B cell (primary cell): ENCODE data around the gene NELFA. TPM values are rescaled to one million over a fixed set of nuclear protein-coding genes. Genes with fewer than 3 reads are reported as not detected.

ENCODE experiments used
- ATAC-seq: fragments of 200-7000 bp; cut with Tn5 transposase; one replicate; pipeline ENCODE4 v1.10.0; 2021; ENCODE audit warnings: low read depth, mild to moderate bottlenecking, moderate number of reproducible peaks, moderate library complexity
- CTCF ChIA-PET: fragments of 350-600 bp; sonication (Branson Sonifier 250); formaldehyde crosslinking; loops from one replicate; lab custom pipeline; 2021; ENCODE audit warnings: antibody characterized with exemption, inconsistent platforms; lab: Charles Lee
- POLR2A ChIA-PET: fragments of 350-600 bp; sonication (Branson Sonifier 250); formaldehyde crosslinking; loops from one replicate; lab custom pipeline; 2021; ENCODE audit warnings: antibody characterized with exemption; lab: Charles Lee
- DNase-seq: peaks from one replicate; pipeline ENCODE4 v3.0.0; 2013
- H2AFZ ChIP-seq: 2 replicates; pipeline ENCODE4 v1.6.1; 2012; ENCODE audit warnings: mild to moderate bottlenecking, low read depth, low read length; ENCODE audit not compliant: insufficient read depth, poor library complexity, severe bottlenecking
- H3K27ac ChIP-seq, 2 donors: 1 replicate in 1 of 2; 2 replicates in 1 of 2; pipeline ENCODE4 v1.5.1; 2012 to 2013; ENCODE audit warnings: low read length in 2 of 2, mild to moderate bottlenecking in 2 of 2, moderate library complexity in 1 of 2
- H3K27me3 ChIP-seq, 4 experiments: fragments of 200-600 bp in 1 of 4; sonication (generic) in 1 of 4; replicated peaks in 1 of 4; 1 replicate in 2 of 4; 2 replicates in 2 of 4; pipeline versions ENCODE4 v1.6.1 to v1.7.0; 2013 to 2016; ENCODE audit warnings: low read length in 3 of 4, mild to moderate bottlenecking in 2 of 4, mixed read lengths in 1 of 4, moderate library complexity in 1 of 4; ENCODE audit not compliant: insufficient read depth in 4 of 4, control insufficient read depth in 3 of 4; ENCODE audit errors: control extremely low read depth in 1 of 4
- H3K36me3 ChIP-seq, 2 experiments: replicated peaks in 1 of 2; 1 replicate in 1 of 2; 2 replicates in 1 of 2; pipeline versions ENCODE4 v1.6.1 to v1.7.1; 2013; ENCODE audit warnings: low read length in 1 of 2; ENCODE audit not compliant: insufficient read depth in 2 of 2, control insufficient read depth in 1 of 2; ENCODE audit errors: control extremely low read depth in 1 of 2, extremely low read depth in 1 of 2
- H3K4me1 ChIP-seq, 2 donors: fragments of 200-600 bp in 1 of 2; sonication (generic) in 1 of 2; 1 replicate in 1 of 2; 2 replicates in 1 of 2; pipeline versions ENCODE4 v1.5.1 to v1.6.1; 2013 to 2017; ENCODE audit warnings: low read length in 2 of 2; ENCODE audit not compliant: control insufficient read depth in 2 of 2, insufficient read depth in 2 of 2
- H3K4me2 ChIP-seq: replicated peaks from 2 replicates; pipeline ENCODE3; 2012; ENCODE audit warnings: mild to moderate bottlenecking, low read depth, low read length; ENCODE audit not compliant: poor library complexity, severe bottlenecking
- H3K4me3 ChIP-seq, 5 experiments: fragments of 200-600 bp in 1 of 5; sonication (generic) in 1 of 5; 1 replicate in 3 of 5; 2 replicates in 2 of 5; pipeline versions ENCODE4 v1.5.1 to v1.7.0; 2011 to 2016; ENCODE audit warnings: low read length in 4 of 5, mild to moderate bottlenecking in 4 of 5, low read depth in 2 of 5, control low read depth in 1 of 5, moderate library complexity in 1 of 5; ENCODE audit not compliant: insufficient read depth in 1 of 5; ENCODE audit errors: control extremely low read depth in 1 of 5, extremely low read depth in 1 of 5
- H3K79me2 ChIP-seq: fragments of 200-600 bp; sonication (generic); one replicate; pipeline ENCODE4 v1.6.0; 2016; ENCODE audit warnings: low read length; ENCODE audit not compliant: control insufficient read depth, insufficient read depth
- H3K9ac ChIP-seq: fragments of 200-600 bp; sonication (generic); 2 replicates; pipeline ENCODE4 v1.6.1; 2017; ENCODE audit warnings: mild to moderate bottlenecking, low read length, moderate library complexity
- H3K9me3 ChIP-seq, 3 donors: one replicate each; pipeline versions ENCODE4 v1.6.1 to v1.7.1; 2013; ENCODE audit warnings: low read length in 2 of 3; ENCODE audit not compliant: control insufficient read depth in 2 of 3, insufficient read depth in 1 of 3; ENCODE audit errors: control extremely low read depth in 1 of 3
- H4K20me1 ChIP-seq: 2 replicates; pipeline ENCODE4 v1.6.0; 2012; ENCODE audit warnings: mild to moderate bottlenecking, low read length; ENCODE audit not compliant: insufficient read depth, control insufficient read depth, poor library complexity, severe bottlenecking
- H3K27ac Mint-ChIP-seq: one replicate; pipeline ENCODE4 v1.8.0; 2021; ENCODE audit warnings: mixed read lengths
- H3K27me3 Mint-ChIP-seq: one replicate; pipeline ENCODE4 v1.8.0; 2021; ENCODE audit warnings: mixed read lengths
- H3K4me1 Mint-ChIP-seq: one replicate; pipeline ENCODE4 v1.8.0; 2021; ENCODE audit warnings: mixed read lengths
- H3K4me3 Mint-ChIP-seq: one replicate; pipeline ENCODE4 v1.8.0; 2021; ENCODE audit warnings: mixed read lengths
- H3K9me3 Mint-ChIP-seq: one replicate; pipeline ENCODE4 v1.8.0; 2022; ENCODE audit warnings: mixed read lengths; ENCODE audit not compliant: insufficient read depth
- EZH2 ChIP-seq: IDR thresholded peaks from 2 replicates; pipeline ENCODE4 v1.6.1; 2012; ENCODE audit warnings: borderline replicate concordance, low read depth, mild to moderate bottlenecking, moderate library complexity, low read length; ENCODE audit not compliant: insufficient read depth, poor library complexity, severe bottlenecking
- WGBS: methylation state at CpG from one replicate; pipeline ENCODE4 v1.1.5; 2013; ENCODE audit warnings: missing lambda C conversion rate; ENCODE audit not compliant: insufficient coverage; 5-methylcytosine and 5-hydroxymethylcytosine counted together
- intact Hi-C: fragments of 100-400 bp; cut with micrococcal nuclease; formaldehyde crosslinking; loops from one replicate; pipeline ENCODE4 v1.10.0; 2022
- polyA plus RNA-seq: library from polyadenylated mRNA; depleted of rRNA; stranded (reverse); fragments of >200 nt; gene quantifications from 2 replicates; pipeline ENCODE4 v1.2.3, GENCODE V29; 2012
- total RNA-seq, 2 donors: library from RNA; stranded (reverse); fragments of 120-200 nt in 1 of 2; gene quantifications; 1 replicate in 1 of 2; 2 replicates in 1 of 2; pipeline versions ENCODE4 v1.2.3 to v1.2.4, GENCODE V29; 2013 to 2022
- TF ChIP-seq, protein P1 (sequence below): fragments of 200-600 bp; IDR thresholded peaks from one replicate; pipeline ENCODE4 v1.8.0; 2022; ENCODE audit warnings: antibody characterized with exemption, mild to moderate bottlenecking

The NELFA gene
- total and polyA plus RNA-seq, 2 donors (not counting 1 experiment from before 2014, with no cell fraction given): 42.8 to 60.7 TPM

DNA sequence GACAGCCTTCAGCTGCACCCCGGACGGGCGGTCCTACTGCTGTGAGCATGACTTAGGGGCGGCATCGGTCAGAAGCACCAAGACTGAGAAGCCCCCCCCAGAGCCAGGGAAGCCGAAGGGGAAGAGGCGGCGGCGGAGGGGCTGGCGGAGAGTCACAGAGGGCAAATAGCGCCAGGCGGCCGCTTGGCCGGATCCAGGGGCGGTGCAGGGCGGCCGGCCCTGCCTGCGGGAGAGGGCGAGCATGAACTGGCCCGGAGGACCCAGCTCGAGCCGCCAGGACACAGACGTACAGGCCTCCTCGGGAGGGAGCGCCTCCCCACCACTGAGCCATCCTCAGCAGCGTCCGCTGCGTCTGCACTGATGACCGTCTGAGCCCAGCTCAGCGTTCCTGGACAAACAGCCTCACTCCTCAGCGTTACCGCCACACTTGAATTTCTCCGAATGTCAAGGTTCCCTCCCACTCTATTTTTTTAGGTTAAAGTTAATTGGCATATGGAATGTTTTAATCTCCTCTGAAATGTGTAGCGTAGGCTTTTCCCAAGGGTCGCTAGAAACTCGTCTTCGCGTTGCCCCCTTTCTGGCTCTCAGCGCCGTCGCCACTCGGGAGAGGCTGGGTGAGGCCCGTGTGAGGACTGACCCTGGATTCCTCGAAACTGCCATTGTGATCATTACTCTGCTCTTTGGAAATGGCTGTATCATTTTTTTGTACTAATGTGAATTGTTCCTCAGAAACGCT is 29.9 kb downstream of the NELFA start:
- Mint-ChIP-seq H3K4me1 (no peaks in the 10 kb centered on the region), H3K27me3 (no peaks in the 10 kb centered on the region), H3K4me3 (no peak overlapping the region), H3K9me3 (no peaks in the 10 kb centered on the region), H3K27ac (no peak overlapping the region)
- TF ChIP-seq, protein P1, sequence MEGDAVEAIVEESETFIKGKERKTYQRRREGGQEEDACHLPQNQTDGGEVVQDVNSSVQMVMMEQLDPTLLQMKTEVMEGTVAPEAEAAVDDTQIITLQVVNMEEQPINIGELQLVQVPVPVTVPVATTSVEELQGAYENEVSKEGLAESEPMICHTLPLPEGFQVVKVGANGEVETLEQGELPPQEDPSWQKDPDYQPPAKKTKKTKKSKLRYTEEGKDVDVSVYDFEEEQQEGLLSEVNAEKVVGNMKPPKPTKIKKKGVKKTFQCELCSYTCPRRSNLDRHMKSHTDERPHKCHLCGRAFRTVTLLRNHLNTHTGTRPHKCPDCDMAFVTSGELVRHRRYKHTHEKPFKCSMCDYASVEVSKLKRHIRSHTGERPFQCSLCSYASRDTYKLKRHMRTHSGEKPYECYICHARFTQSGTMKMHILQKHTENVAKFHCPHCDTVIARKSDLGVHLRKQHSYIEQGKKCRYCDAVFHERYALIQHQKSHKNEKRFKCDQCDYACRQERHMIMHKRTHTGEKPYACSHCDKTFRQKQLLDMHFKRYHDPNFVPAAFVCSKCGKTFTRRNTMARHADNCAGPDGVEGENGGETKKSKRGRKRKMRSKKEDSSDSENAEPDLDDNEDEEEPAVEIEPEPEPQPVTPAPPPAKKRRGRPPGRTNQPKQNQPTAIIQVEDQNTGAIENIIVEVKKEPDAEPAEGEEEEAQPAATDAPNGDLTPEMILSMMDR: no peak
- TF ChIP-seq EZH2: no peak
- Histone ChIP-seq H3K79me2 (no peaks in the 10 kb centered on the region), H3K4me3 (no peak overlapping the region), H3K4me2 (no peak overlapping the region), H3K36me3 (peaks cover 3 to 72% of the 10 kb centered on the region in 2 experiments), H3K27ac (no peak overlapping the region), H3K9ac (no peak overlapping the region), H2AFZ (no peak overlapping the region), H3K4me1 (no peaks in the 10 kb centered on the region), H3K27me3 (no peaks in the 10 kb centered on the region), H4K20me1 (no peaks in the 10 kb centered on the region), H3K9me3 (no peaks in the 10 kb centered on the region)
- ATAC-seq (no peak), DNase-seq (no peak)
- intact Hi-C loops: no loop called here
- CTCF ChIA-PET: no interaction called here
- POLR2A ChIA-PET: no interaction called here
- WGBS: 97% methylated on average over 39 of the region's 45 CpGs

DNA sequence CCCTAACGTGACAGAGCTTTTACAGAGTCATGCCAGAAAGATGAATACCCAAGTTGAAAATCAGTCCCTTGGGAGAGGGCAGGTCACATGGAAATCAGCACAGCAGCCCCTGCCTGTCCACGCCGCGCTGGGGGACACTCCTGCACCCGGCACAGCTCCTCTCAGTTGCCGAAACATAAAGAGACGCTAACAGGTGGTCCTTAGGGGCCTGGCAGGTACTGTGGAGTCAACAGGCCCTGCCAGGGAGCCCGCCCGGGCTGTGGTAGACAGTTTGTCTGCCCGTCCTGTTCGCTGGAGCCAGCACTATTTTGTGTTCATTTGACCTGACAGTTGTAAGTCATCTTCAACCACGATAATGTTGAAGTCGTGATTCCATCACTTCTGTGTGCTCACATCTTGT is 30.5 kb downstream of the NELFA start:
- no peak overlapping the region for H3K27ac Mint-ChIP-seq
- TF ChIP-seq, protein P1: no peak
- no peak for TF ChIP-seq EZH2
- Histone ChIP-seq H3K4me1 (no peaks in the 10 kb centered on the region), H2AFZ (no peak overlapping the region), H3K9me3 (no peaks in the 10 kb centered on the region), H3K4me3 (no peak overlapping the region), H3K27ac (no peak overlapping the region), H3K27me3 (no peaks in the 10 kb centered on the region), H3K4me2 (no peak overlapping the region), H4K20me1 (no peaks in the 10 kb centered on the region), H3K79me2 (no peaks in the 10 kb centered on the region), H3K9ac (no peak overlapping the region), H3K36me3 (peaks cover 3 to 65% of the 10 kb centered on the region in 2 experiments)
- DNase-seq (no peak), ATAC-seq (no peak)
- ChIA-PET POLR2A (no interaction called here), CTCF (no interaction called here)
- H3K4me1 Mint-ChIP-seq: no peaks in the 10 kb centered on the region
- 97% methylated on average over 13 of the region's 13 CpGs for WGBS
- intact Hi-C loops: no loop called here
- no peaks in the 10 kb centered on the region for H3K9me3 Mint-ChIP-seq
- no peak overlapping the region for H3K4me3 Mint-ChIP-seq
- H3K27me3 Mint-ChIP-seq: no peaks in the 10 kb centered on the region
